Osteoblast (primary cell): Measurements from ENCODE around the gene UNC13A. TPM values are rescaled to one million over a fixed set of nuclear protein-coding genes. Genes with fewer than 3 reads are reported as not detected.

Experiments
- DNase-seq: peaks from one replicate; pipeline ENCODE4 v3.0.0; 2011; ENCODE audit warnings: low spot score, mixed read lengths; ENCODE audit not compliant: insufficient read length; ENCODE audit errors: missing footprints
- H2AFZ ChIP-seq: 2 replicates; pipeline ENCODE4 v1.6.0; 2011; ENCODE audit warnings: mild to moderate bottlenecking, low read length
- H3K27ac ChIP-seq: 2 replicates; pipeline ENCODE4 v1.5.1; 2011; ENCODE audit warnings: mild to moderate bottlenecking, low read depth, low read length, moderate library complexity
- H3K27me3 ChIP-seq: 2 replicates; pipeline ENCODE4 v1.6.0; 2012; ENCODE audit warnings: mild to moderate bottlenecking, control low read depth, inconsistent platforms, low read length, moderate library complexity; ENCODE audit not compliant: insufficient read depth
- H3K36me3 ChIP-seq: 2 replicates; pipeline ENCODE4 v1.5.1; 2011; ENCODE audit warnings: mild to moderate bottlenecking, low read length, control low read depth, moderate library complexity; ENCODE audit not compliant: insufficient read depth
- H3K4me1 ChIP-seq: 2 replicates; pipeline ENCODE4 v1.5.1; 2011; ENCODE audit warnings: mild to moderate bottlenecking, low read length, control low read depth, moderate library complexity; ENCODE audit not compliant: insufficient read depth
- H3K4me2 ChIP-seq: 2 replicates; pipeline ENCODE4 v1.6.0; 2011; ENCODE audit warnings: mild to moderate bottlenecking, low read length; ENCODE audit not compliant: insufficient read depth
- H3K4me3 ChIP-seq: fragments of 200-600 bp; sonication (generic); 3 replicates; pipeline ENCODE4 v1.5.1; 2012; ENCODE audit warnings: mild to moderate bottlenecking, low read length, inconsistent platforms; ENCODE audit not compliant: insufficient read depth
- H3K79me2 ChIP-seq: 2 replicates; pipeline ENCODE4 v1.6.0; 2012; ENCODE audit warnings: mild to moderate bottlenecking, low read length, control low read depth, inconsistent platforms; ENCODE audit not compliant: insufficient read depth
- H3K9me3 ChIP-seq: 2 replicates; pipeline ENCODE4 v1.5.1; 2011; ENCODE audit warnings: low read depth, low read length, control low read depth
- H4K20me1 ChIP-seq: 2 replicates; pipeline ENCODE4 v1.6.0; 2012; ENCODE audit warnings: mild to moderate bottlenecking, low read length, control low read depth; ENCODE audit not compliant: insufficient read depth
- CTCF ChIP-seq: IDR thresholded peaks from 2 replicates; pipeline ENCODE4 v1.5.1; 2011; ENCODE audit warnings: mild to moderate bottlenecking, low read depth, low read length, moderate library complexity; ENCODE audit errors: extremely low read depth
- total RNA-seq: library from RNA; depleted of rRNA; stranded (reverse); fragments of >200 nt; gene quantifications from 2 replicates; pipeline ENCODE4 v1.2.3, GENCODE V29; 2012

Gene UNC13A
- total RNA-seq, 1 donor, result under 0.01 TPM

DNA sequence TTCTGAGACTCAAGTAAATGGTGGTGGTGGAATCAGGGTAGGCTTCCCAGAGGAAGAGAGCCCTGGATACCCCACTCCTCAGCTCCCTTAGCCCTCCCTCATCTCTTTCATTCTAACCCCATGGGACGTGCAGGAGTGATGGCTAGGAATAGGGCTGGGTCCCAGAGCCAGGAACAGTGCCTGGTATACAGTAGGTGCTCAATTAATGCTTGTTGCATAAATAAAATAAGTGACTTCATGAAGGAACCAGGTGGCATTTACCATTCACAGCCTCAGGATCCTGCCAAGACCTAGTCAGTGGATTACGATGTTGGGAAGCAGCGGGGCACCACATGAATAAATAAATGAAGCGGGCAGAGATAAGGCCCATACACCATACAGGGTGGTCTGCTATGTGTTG is 3.9 kb downstream of the UNC13A start:
- Histone ChIP-seq H3K27ac (no peak overlapping the region), H3K4me1 (peaks cover 10% of the 10 kb centered on the region), H4K20me1 (no peaks in the 10 kb centered on the region), H3K36me3 (no peaks in the 10 kb centered on the region), H3K27me3 (peaks cover 26% of the 10 kb centered on the region), H3K9me3 (no peaks in the 10 kb centered on the region), H3K4me2 (no peak overlapping the region), H2AFZ (no peak overlapping the region), H3K4me3 (no peak overlapping the region), H3K79me2 (no peaks in the 10 kb centered on the region)
- TF ChIP-seq CTCF, result no peak
- DNase-seq, result no peak

- no peak overlapping the region for H3K4me2 ChIP-seq
- no peak overlapping the region for H3K4me3 ChIP-seq
- TF ChIP-seq CTCF, result no peak
- DNase-seq, result no peak
- no peaks in the 10 kb centered on the region for H3K9me3 ChIP-seq
- no peaks in the 10 kb centered on the region for H4K20me1 ChIP-seq
- H3K4me1 ChIP-seq, result peaks cover 10% of the 10 kb centered on the region
- no peaks in the 10 kb centered on the region for H3K36me3 ChIP-seq
- no peaks in the 10 kb centered on the region for H3K79me2 ChIP-seq
- no peak overlapping the region for H3K27ac ChIP-seq
- H3K27me3 ChIP-seq, result peaks cover 17% of the 10 kb centered on the region
- no peak overlapping the region for H2AFZ ChIP-seq
Observed at GRCh38 chr19:17683078-17683477, 5.1 kb downstream of the UNC13A start.

- Histone ChIP-seq H3K4me1 (peaks cover 10% of the 10 kb centered on the region), H3K36me3 (no peaks in the 10 kb centered on the region), H3K27me3 (peaks cover 9% of the 10 kb centered on the region), H3K9me3 (no peaks in the 10 kb centered on the region), H3K4me3 (no peak overlapping the region), H4K20me1 (no peaks in the 10 kb centered on the region), H3K27ac (no peak overlapping the region), H3K4me2 (no peak overlapping the region), H2AFZ (no peak overlapping the region), H3K79me2 (no peaks in the 10 kb centered on the region)
- TF ChIP-seq CTCF, result no peak
- no peak for DNase-seq
Observed at GRCh38 chr19:17682273-17682672, 5.9 kb downstream of the UNC13A start.

DNA sequence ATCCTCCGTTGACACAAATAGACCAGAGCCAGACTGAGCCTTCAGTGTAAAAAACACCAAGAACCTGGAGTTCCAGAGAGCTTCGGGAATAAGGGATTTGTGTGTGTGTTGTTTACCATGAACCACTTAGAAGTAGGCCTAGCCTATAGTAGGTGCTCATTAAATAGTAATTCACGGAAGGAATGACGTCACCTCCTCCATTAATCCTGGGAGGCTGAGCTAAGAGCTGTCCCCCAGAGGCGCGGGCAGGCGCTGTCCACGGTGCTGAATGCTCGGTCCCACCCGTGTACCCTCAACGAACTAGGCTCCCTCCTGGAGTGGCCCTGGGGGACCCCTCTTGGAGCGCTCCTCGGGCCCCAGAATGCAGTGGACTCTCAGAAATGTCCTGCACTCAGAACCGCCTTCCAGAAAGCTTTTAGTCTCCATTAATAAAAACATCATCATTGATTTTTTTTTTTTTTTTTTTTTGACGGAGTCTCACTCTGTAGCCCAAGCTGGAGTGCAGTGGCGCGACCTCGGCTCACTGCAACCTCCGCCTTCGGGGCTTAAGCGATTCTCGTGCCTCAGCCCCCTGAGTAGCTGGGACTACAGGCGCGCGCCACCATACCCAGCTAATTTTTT is 6.5 kb downstream of the UNC13A start:
- Histone ChIP-seq H3K79me2 (no peaks in the 10 kb centered on the region), H3K36me3 (no peaks in the 10 kb centered on the region), H3K27ac (no peak overlapping the region), H3K9me3 (no peaks in the 10 kb centered on the region), H3K4me1 (peaks cover 10% of the 10 kb centered on the region), H3K4me3 (no peak overlapping the region), H3K4me2 (no peak overlapping the region), H3K27me3 (peaks cover 3% of the 10 kb centered on the region), H2AFZ (no peak overlapping the region), H4K20me1 (no peaks in the 10 kb centered on the region)
- no peak for TF ChIP-seq CTCF
- peak; percentile 95 for DNase-seq
